Keratinocyte (primary cell): Measurements from ENCODE around the gene EHMT1. TPM values are rescaled to one million over a fixed set of nuclear protein-coding genes. Genes with fewer than 3 reads are reported as not detected.

Experiments used
- DNase-seq: peaks from one replicate; pipeline ENCODE4 v3.0.0-alpha.2; 2011; ENCODE audit warnings: low read depth, missing footprints, low spot score
- FAIRE-seq: peaks from 2 replicates; lab custom pipeline; 2011; peaks lifted over from hg19 to GRCh38; lab: Jason Lieb, UNC
- H2AFZ ChIP-seq: 2 replicates; pipeline ENCODE4 v1.6.0; 2012; ENCODE audit warnings: low read length, control low read depth, inconsistent platforms; ENCODE audit not compliant: control insufficient read depth
- H3K27ac ChIP-seq: 2 replicates; pipeline ENCODE4 v1.5.1; 2011; ENCODE audit warnings: low read length; ENCODE audit not compliant: control insufficient read depth, insufficient read depth
- H3K27me3 ChIP-seq: 3 replicates; pipeline ENCODE4 v1.6.0; 2011; ENCODE audit warnings: low read length; ENCODE audit not compliant: control insufficient read depth, insufficient read depth; ENCODE audit errors: extremely low read depth
- H3K36me3 ChIP-seq, 2 experiments: 2 replicates in 1 of 2; 3 replicates in 1 of 2; pipeline ENCODE4 v1.5.1; 2011; ENCODE audit warnings: low read length in 2 of 2, mild to moderate bottlenecking in 1 of 2; ENCODE audit not compliant: control insufficient read depth in 2 of 2, insufficient read depth in 2 of 2; ENCODE audit errors: extremely low read depth in 1 of 2
- H3K4me1 ChIP-seq: 3 replicates; pipeline ENCODE4 v1.5.1; 2011; ENCODE audit warnings: low read length; ENCODE audit not compliant: control insufficient read depth, insufficient read depth; ENCODE audit errors: extremely low read depth
- H3K4me2 ChIP-seq: 3 replicates; pipeline ENCODE4 v1.6.0; 2011; ENCODE audit warnings: low read depth, low read length; ENCODE audit not compliant: control insufficient read depth, insufficient read depth; ENCODE audit errors: extremely low read depth
- H3K4me3 ChIP-seq, 3 experiments: fragments of 200-600 bp in 1 of 3; sonication (generic) in 1 of 3; 2 replicates in 2 of 3; 3 replicates in 1 of 3; pipeline ENCODE4 v1.5.1; 2011 to 2016; ENCODE audit warnings: low read length in 3 of 3, mild to moderate bottlenecking in 3 of 3, control low read depth in 2 of 3, inconsistent platforms in 1 of 3, low read depth in 1 of 3, mixed read lengths in 1 of 3, mixed run types in 1 of 3, moderate library complexity in 1 of 3; ENCODE audit not compliant: control insufficient read depth in 2 of 3, insufficient read depth in 2 of 3; ENCODE audit errors: extremely low read depth in 1 of 3
- H3K79me2 ChIP-seq: 2 replicates; pipeline ENCODE4 v1.6.0; 2012; ENCODE audit warnings: low read length; ENCODE audit not compliant: control insufficient read depth, insufficient read depth
- H3K9ac ChIP-seq: 3 replicates; pipeline ENCODE4 v1.6.0; 2011; ENCODE audit warnings: low read length; ENCODE audit not compliant: control insufficient read depth, insufficient read depth; ENCODE audit errors: extremely low read depth
- H3K9me1 ChIP-seq: 3 replicates; pipeline ENCODE4 v1.6.0; 2011; ENCODE audit warnings: low read length; ENCODE audit not compliant: control insufficient read depth, insufficient read depth; ENCODE audit errors: extremely low read depth
- H3K9me3 ChIP-seq: 2 replicates; pipeline ENCODE4 v1.5.1; 2012; ENCODE audit warnings: low read depth, low read length; ENCODE audit not compliant: control insufficient read depth
- H4K20me1 ChIP-seq: 3 replicates; pipeline ENCODE4 v1.6.0; 2011; ENCODE audit warnings: low read length; ENCODE audit not compliant: control insufficient read depth, insufficient read depth; ENCODE audit errors: extremely low read depth
- EZH2 ChIP-seq: IDR thresholded peaks from one replicate; pipeline ENCODE4 v1.6.1; 2012; ENCODE audit warnings: inconsistent platforms, mild to moderate bottlenecking, low read length, moderate library complexity
- dilution Hi-C: fragments of 300-500 bp; cut with MboI; formaldehyde crosslinking; loops from one replicate; pipeline ENCODE4 v1.7.0; 2020; ENCODE audit warnings: low sequenced_read_pairs; ENCODE audit not compliant: extremely low pct_ligation_motif_present
- polyA plus RNA-seq, 5 experiments: library from polyadenylated mRNA; depleted of rRNA in 3 of 5; stranded (reverse) in 3 of 5; stranded (forward) in 1 of 5; unstranded in 1 of 5; fragments of >200 nt; gene quantifications; 1 replicate in 1 of 5; 2 replicates in 3 of 5; 3 replicates in 1 of 5; pipeline versions ENCODE4 v1.2.1 to v1.2.3, GENCODE V29; 2011 to 2012; ENCODE audit warnings: missing spikeins in 2 of 5, low read depth in 1 of 5, low replicate concordance in 1 of 5
- TF ChIP-seq, protein P1 (sequence below), 3 experiments: IDR thresholded peaks in 1 of 3; conservative IDR thresholded peaks in 1 of 3; optimal IDR thresholded peaks in 1 of 3; 2 replicates in 2 of 3; 3 replicates in 1 of 3; pipeline versions ENCODE3 to v1.5.1; 2011; ENCODE audit warnings: low read length in 3 of 3, mild to moderate bottlenecking in 3 of 3, moderate library complexity in 2 of 3, control low read depth in 1 of 3, inconsistent platforms in 1 of 3; ENCODE audit not compliant: insufficient read depth in 2 of 3; ENCODE audit errors: extremely low read depth in 1 of 3

The EHMT1 gene
- polyA plus RNA-seq, 1 donor (not counting 4 experiments of a cell fraction or from before 2014, with no cell fraction given), result 25.9 TPM

GRCh38 chr9:137815256-137816255, 196.8 kb downstream of the EHMT1 start:
- no peak overlapping the region for H3K27ac ChIP-seq
- dilution Hi-C loops, result no loop called here
- TF ChIP-seq, protein P1, sequence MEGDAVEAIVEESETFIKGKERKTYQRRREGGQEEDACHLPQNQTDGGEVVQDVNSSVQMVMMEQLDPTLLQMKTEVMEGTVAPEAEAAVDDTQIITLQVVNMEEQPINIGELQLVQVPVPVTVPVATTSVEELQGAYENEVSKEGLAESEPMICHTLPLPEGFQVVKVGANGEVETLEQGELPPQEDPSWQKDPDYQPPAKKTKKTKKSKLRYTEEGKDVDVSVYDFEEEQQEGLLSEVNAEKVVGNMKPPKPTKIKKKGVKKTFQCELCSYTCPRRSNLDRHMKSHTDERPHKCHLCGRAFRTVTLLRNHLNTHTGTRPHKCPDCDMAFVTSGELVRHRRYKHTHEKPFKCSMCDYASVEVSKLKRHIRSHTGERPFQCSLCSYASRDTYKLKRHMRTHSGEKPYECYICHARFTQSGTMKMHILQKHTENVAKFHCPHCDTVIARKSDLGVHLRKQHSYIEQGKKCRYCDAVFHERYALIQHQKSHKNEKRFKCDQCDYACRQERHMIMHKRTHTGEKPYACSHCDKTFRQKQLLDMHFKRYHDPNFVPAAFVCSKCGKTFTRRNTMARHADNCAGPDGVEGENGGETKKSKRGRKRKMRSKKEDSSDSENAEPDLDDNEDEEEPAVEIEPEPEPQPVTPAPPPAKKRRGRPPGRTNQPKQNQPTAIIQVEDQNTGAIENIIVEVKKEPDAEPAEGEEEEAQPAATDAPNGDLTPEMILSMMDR (optimal IDR thresholded peaks at IDR 0.05 in 1 of 3, IDR thresholded peaks at IDR 0.05 in 1 of 3, conservative IDR thresholded peaks at IDR 0.05 in 1 of 3; ENCODE audit: extremely low read depth in 1 of 3, insufficient read depth in 2 of 3, low read length in 3 of 3), result no peak
- no peak for TF ChIP-seq EZH2
- H3K79me2 ChIP-seq, result no peaks in the 10 kb centered on the region
- H3K27me3 ChIP-seq, result no peaks in the 10 kb centered on the region
- DNase-seq (no peak), FAIRE-seq (no peak)
- peaks cover 9% of the 10 kb centered on the region for H3K4me1 ChIP-seq
- H3K9me3 ChIP-seq, result no peaks in the 10 kb centered on the region
- H3K4me3 ChIP-seq, result no peak overlapping the region
- peaks cover 41 to 45% of the 10 kb centered on the region in 2 experiments for H3K36me3 ChIP-seq
- no peak overlapping the region for H3K4me2 ChIP-seq
- no peaks in the 10 kb centered on the region for H4K20me1 ChIP-seq
- H3K9me1 ChIP-seq, result no peaks in the 10 kb centered on the region
- no peak overlapping the region for H2AFZ ChIP-seq
- no peak overlapping the region for H3K9ac ChIP-seq

GRCh38 chr9:137816531-137817235, 197.9 kb downstream of the EHMT1 start:
- peaks cover 40 to 45% of the 10 kb centered on the region in 2 experiments for H3K36me3 ChIP-seq
- H3K4me3 ChIP-seq, result no peak overlapping the region
- no peak overlapping the region for H3K27ac ChIP-seq
- H2AFZ ChIP-seq, result no peak overlapping the region
- DNase-seq (no peak), FAIRE-seq (no peak)
- no peak overlapping the region for H3K4me2 ChIP-seq
- H3K79me2 ChIP-seq, result no peaks in the 10 kb centered on the region
- H4K20me1 ChIP-seq, result no peaks in the 10 kb centered on the region
- H3K9me1 ChIP-seq, result no peaks in the 10 kb centered on the region
- no peaks in the 10 kb centered on the region for H3K9me3 ChIP-seq
- no peak for TF ChIP-seq EZH2
- TF ChIP-seq, protein P1 (optimal IDR thresholded peaks at IDR 0.05 in 1 of 3, IDR thresholded peaks at IDR 0.05 in 1 of 3, conservative IDR thresholded peaks at IDR 0.05 in 1 of 3; ENCODE audit: extremely low read depth in 1 of 3, insufficient read depth in 2 of 3, low read length in 3 of 3), result no peak
- H3K4me1 ChIP-seq, result peaks cover 9% of the 10 kb centered on the region
- no peak overlapping the region for H3K9ac ChIP-seq
- dilution Hi-C loops, result no loop called here
- H3K27me3 ChIP-seq, result no peaks in the 10 kb centered on the region
